Thyroid gland (tissue), 4 donors: Measurements from ENCODE around the gene TCEA2.

Experiments
- CTCF ChIP-seq, 6 experiments: fragments of 200-600 bp in 3 of 6; fragments of 450-650 bp in 3 of 6; sonication (generic) in 3 of 6; IDR thresholded peaks; one replicate each; pipeline ENCODE4 v1.5.1; 2016 to 2019; ENCODE audit warnings: antibody characterized with exemption in 6 of 6, mild to moderate bottlenecking in 2 of 6, inconsistent platforms in 1 of 6, moderate library complexity in 1 of 6
- POLR2A ChIP-seq, 2 donors: fragments of 450-650 bp; IDR thresholded peaks; one replicate each; pipeline ENCODE4 v1.6.1; 2017; ENCODE audit warnings: antibody characterized with exemption in 2 of 2, mild to moderate bottlenecking in 2 of 2, moderate library complexity in 1 of 2

GRCh38 chr20:64056889-64057627 is 5.9 kb upstream of the TCEA2 start:
- TF ChIP-seq CTCF (IDR thresholded peaks at IDR 0.05) (no peak), POLR2A (IDR thresholded peaks at IDR 0.05) (no peak)
